GM21528 (cell line): ENCODE results near the gene NEXMIF.
"Not testable (repeated sequence)": the region's sequence is repeated elsewhere in the genome, so short reads cannot be mapped to it uniquely, and the experiment has no call there.

Experiments used
- ATAC-seq: cut with Tn5 transposase; IDR thresholded peaks from one replicate; pipeline ENCODE4 v1.9.1; 2021; ENCODE audit warnings: mild to moderate bottlenecking, moderate library complexity; ENCODE audit not compliant: unreplicated experiment, low FRiP score

NEXMIF gene

GRCh38 chrX:74800062-74800461 is 125.2 kb downstream of the NEXMIF start:
- ATAC-seq = no peak

GRCh38 chrX:74797338-74797887 is 127.8 kb downstream of the NEXMIF start:
- ATAC-seq = no peak

- no peak for ATAC-seq
Observed at GRCh38 chrX:74788545-74789086, 136.6 kb downstream of the NEXMIF start.

- ATAC-seq = no peak
Observed at GRCh38 chrX:74784629-74785028, 140.6 kb downstream of the NEXMIF start.

GRCh38 chrX:74781507-74782034 is 143.7 kb downstream of the NEXMIF start:
- ATAC-seq = no peak

GRCh38 chrX:74779175-74779574 is 146.1 kb downstream of the NEXMIF start:
- ATAC-seq = no peak

- ATAC-seq = no peak
Observed at GRCh38 chrX:74774988-74775387, 150.3 kb downstream of the NEXMIF start.

DNA sequence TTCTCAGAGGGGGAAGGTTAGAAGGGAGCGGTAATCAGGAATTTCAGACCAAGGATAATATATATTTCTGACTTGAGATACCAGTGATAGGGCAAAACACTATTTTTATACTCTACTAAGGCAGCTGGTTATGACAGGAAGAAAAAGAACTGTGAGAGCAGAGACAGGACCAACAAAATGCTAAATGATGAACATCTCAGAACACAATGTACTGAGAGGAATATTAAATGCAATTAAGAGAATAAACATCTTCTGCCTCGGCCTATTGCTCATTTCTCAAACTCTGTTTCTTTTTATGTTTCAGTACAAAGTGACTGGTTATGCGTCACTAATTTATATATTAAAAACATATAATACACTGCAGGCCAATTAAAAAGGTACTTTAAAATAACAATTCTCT is 188.8 kb downstream of the NEXMIF start:
- no peak for ATAC-seq

GRCh38 chrX:74705269-74705668 is 220.0 kb downstream of the NEXMIF start:
- no peak for ATAC-seq

DNA sequence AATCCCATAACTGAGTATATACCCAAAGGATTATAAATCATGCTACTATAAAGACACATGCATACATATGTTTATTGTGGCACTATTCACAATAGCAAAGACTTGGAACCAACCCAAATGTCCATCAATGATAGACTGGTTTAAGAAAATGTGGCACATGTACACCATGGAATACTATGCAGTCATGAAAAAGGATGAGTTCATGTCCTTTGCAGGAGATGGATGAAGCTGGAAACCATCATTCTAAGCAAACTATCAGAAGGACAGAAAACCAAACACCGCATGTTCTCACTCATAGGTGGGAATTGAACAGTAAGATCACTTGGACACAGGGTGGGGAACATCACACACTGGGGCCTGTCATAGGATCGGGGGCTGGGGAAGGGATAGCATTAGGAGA is 223.9 kb downstream of the NEXMIF start:
- ATAC-seq = not testable (repeated sequence)

- no peak for ATAC-seq
Observed at GRCh38 chrX:74684466-74684865, 240.8 kb downstream of the NEXMIF start.
